Hepatocyte (in vitro differentiated cells): ENCODE measurements around the gene ZBTB32. TPM values are rescaled to one million over a fixed set of nuclear protein-coding genes. Genes with fewer than 3 reads are reported as not detected.

Experiments used
- DNase-seq: peaks from one replicate; pipeline ENCODE4 v3.0.0-alpha.2; 2016; ENCODE audit warnings: low spot score
- H2AFZ ChIP-seq: fragments of 200-600 bp; sonication (generic); 2 replicates; pipeline ENCODE4 v1.6.0; 2016; ENCODE audit warnings: antibody characterized with exemption, mild to moderate bottlenecking
- H3K27ac ChIP-seq: fragments of 200-600 bp; sonication (generic); 2 replicates; pipeline ENCODE4 v1.5.1; 2016; ENCODE audit warnings: mild to moderate bottlenecking
- H3K27me3 ChIP-seq: fragments of 200-600 bp; sonication (generic); 2 replicates; pipeline ENCODE4 v1.6.1; 2016
- H3K36me3 ChIP-seq: fragments of 200-600 bp; sonication (generic); replicated peaks from 2 replicates; pipeline ENCODE4 v1.5.1; 2016; ENCODE audit warnings: low read depth; ENCODE audit not compliant: insufficient read depth
- H3K4me1 ChIP-seq: fragments of 200-600 bp; sonication (generic); 2 replicates; pipeline ENCODE4 v1.5.1; 2016; ENCODE audit warnings: mild to moderate bottlenecking, moderate library complexity; ENCODE audit not compliant: insufficient read depth
- H3K4me2 ChIP-seq: fragments of 200-600 bp; sonication (generic); 2 replicates; pipeline ENCODE4 v1.6.0; 2016
- H3K4me3 ChIP-seq: fragments of 200-600 bp; sonication (generic); 2 replicates; pipeline ENCODE4 v1.5.1; 2016; ENCODE audit warnings: mild to moderate bottlenecking
- H3K79me2 ChIP-seq: fragments of 200-600 bp; sonication (generic); 2 replicates; pipeline ENCODE4 v1.6.0; 2017; ENCODE audit warnings: mild to moderate bottlenecking
- H3K9me2 ChIP-seq: fragments of 200-600 bp; sonication (generic); replicated peaks from 2 replicates; pipeline ENCODE4 v1.6.0; 2017; ENCODE audit warnings: mild to moderate bottlenecking; ENCODE audit not compliant: insufficient read depth
- H3K9me3 ChIP-seq: fragments of 200-600 bp; sonication (generic); 2 replicates; pipeline ENCODE4 v1.5.1; 2016; ENCODE audit warnings: low read depth, mild to moderate bottlenecking
- H4K20me1 ChIP-seq: fragments of 200-600 bp; sonication (generic); 2 replicates; pipeline ENCODE4 v1.6.0; 2016; ENCODE audit warnings: mild to moderate bottlenecking; ENCODE audit not compliant: insufficient read depth, poor library complexity, severe bottlenecking
- EZH2 ChIP-seq: fragments of 200-600 bp; sonication (generic); IDR thresholded peaks from 2 replicates; pipeline ENCODE4 v1.6.1; 2016; ENCODE audit warnings: antibody characterized with exemption, mild to moderate bottlenecking, borderline replicate concordance
- EZH2phosphoT487 ChIP-seq: fragments of 200-600 bp; sonication (generic); IDR thresholded peaks from one replicate; pipeline ENCODE4 v1.6.1; 2018; ENCODE audit warnings: antibody characterized with exemption, mild to moderate bottlenecking, low read depth, moderate library complexity; ENCODE audit not compliant: unreplicated experiment, severe bottlenecking
- WGBS: methylation state at CpG from one replicate; pipeline ENCODE4 v1.1.6; 2016; ENCODE audit warnings: low lambda C conversion rate; ENCODE audit errors: missing lambda C conversion rate; 5-methylcytosine and 5-hydroxymethylcytosine counted together
- polyA plus RNA-seq: library from polyadenylated mRNA; unstranded; fragments of >200 nt; fragmentation: Nextera tagmentation; extraction: Ambion mirVana; gene quantifications from 2 replicates; pipeline ENCODE4 v1.2.1, GENCODE V29; 2016
- total RNA-seq: library from RNA; depleted of rRNA; stranded (reverse); fragments of >200 nt; gene quantifications from 2 replicates; pipeline ENCODE4 v1.2.3, GENCODE V29; 2014
- TF ChIP-seq, protein P1 (sequence below): fragments of 200-600 bp; sonication (generic); IDR thresholded peaks from 2 replicates; pipeline ENCODE4 v1.5.1; 2016; ENCODE audit warnings: antibody characterized with exemption, mild to moderate bottlenecking; ENCODE audit not compliant: poor library complexity

ZBTB32 gene
- total and polyA plus RNA-seq, 2 experiments from 2014 or later: 0.11 TPM; not detected in 1

DNA sequence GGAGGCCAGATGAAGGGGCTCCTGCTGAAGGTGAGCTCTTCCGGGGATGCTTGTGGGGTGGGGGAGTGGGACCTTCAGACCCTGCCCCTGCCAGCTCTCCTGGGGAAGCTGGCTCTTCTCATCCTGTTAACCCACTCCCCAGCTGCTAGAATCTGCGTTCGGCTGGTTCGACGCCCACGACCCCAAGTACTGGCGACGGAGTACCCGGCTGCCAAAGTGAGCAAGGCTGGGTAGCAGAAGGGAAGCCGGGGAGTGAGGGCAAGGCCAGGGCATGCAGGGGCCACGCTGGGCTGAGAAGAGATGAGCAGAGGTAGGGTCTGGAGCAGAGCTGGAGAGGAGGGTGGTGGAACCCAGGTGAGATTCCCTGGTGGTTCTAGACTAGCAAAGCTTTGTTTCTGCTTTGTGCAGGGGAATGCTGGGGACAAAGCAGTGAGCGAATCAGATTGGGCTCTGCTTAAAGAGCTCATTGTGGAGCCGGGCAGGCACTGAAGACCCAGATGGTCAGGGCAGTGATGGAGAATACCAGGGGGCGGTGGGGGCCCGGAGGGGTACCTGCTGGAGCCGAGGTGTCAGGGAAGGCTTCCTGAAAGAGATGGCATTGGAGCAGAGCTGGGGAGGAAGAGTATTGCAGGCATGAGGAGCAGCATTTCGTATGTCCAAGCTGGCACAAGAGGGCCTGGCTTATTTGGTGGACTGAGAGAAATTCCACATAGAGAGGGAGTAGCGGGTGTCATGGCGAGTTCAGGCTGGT, 23.8 kb downstream of the ZBTB32 start:
- Histone ChIP-seq H3K27me3 (no peaks in the 10 kb centered on the region), H3K9me2 (no peaks in the 10 kb centered on the region), H3K9me3 (no peaks in the 10 kb centered on the region), H3K4me3 (no peak overlapping the region), H3K36me3 (no peaks in the 10 kb centered on the region), H3K4me1 (no peaks in the 10 kb centered on the region), H2AFZ (no peak overlapping the region), H3K27ac (no peak overlapping the region), H3K4me2 (no peak overlapping the region), H4K20me1 (no peaks in the 10 kb centered on the region), H3K79me2 (no peaks in the 10 kb centered on the region)
- DNase-seq: no peak
- WGBS: 91% methylated on average over 17 of the region's 19 CpGs
- TF ChIP-seq, protein P1, sequence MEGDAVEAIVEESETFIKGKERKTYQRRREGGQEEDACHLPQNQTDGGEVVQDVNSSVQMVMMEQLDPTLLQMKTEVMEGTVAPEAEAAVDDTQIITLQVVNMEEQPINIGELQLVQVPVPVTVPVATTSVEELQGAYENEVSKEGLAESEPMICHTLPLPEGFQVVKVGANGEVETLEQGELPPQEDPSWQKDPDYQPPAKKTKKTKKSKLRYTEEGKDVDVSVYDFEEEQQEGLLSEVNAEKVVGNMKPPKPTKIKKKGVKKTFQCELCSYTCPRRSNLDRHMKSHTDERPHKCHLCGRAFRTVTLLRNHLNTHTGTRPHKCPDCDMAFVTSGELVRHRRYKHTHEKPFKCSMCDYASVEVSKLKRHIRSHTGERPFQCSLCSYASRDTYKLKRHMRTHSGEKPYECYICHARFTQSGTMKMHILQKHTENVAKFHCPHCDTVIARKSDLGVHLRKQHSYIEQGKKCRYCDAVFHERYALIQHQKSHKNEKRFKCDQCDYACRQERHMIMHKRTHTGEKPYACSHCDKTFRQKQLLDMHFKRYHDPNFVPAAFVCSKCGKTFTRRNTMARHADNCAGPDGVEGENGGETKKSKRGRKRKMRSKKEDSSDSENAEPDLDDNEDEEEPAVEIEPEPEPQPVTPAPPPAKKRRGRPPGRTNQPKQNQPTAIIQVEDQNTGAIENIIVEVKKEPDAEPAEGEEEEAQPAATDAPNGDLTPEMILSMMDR: no peak
- TF ChIP-seq EZH2phosphoT487: no peak
- TF ChIP-seq EZH2: no peak

DNA sequence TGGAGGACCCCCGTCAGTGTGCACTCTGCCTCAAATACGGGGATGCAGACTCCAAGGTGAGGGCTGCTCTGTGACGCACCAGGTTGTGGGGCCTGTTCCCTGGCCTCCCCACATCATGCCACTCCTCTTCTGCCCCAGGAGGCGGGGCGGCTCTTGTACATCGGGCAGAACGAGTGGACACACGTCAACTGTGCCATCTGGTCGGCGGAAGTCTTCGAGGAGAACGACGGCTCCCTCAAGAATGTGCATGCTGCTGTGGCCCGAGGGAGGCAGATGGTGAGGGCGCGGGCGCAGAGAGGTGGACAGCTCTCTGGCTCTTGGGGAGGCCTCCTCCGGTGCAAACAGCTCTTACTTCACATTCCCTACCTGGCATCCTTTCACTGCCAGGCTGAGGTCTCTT, 24.7 kb downstream of the ZBTB32 start:
- TF ChIP-seq, protein P1: no peak
- TF ChIP-seq EZH2phosphoT487: no peak
- TF ChIP-seq EZH2: no peak
- no peak overlapping the region for H2AFZ ChIP-seq
- H3K36me3 ChIP-seq: no peaks in the 10 kb centered on the region
- 97% methylated on average over 18 of the region's 18 CpGs for WGBS
- H4K20me1 ChIP-seq: no peaks in the 10 kb centered on the region
- no peaks in the 10 kb centered on the region for H3K9me3 ChIP-seq
- H3K27me3 ChIP-seq: no peaks in the 10 kb centered on the region
- DNase-seq: no peak
- no peak overlapping the region for H3K4me2 ChIP-seq
- no peaks in the 10 kb centered on the region for H3K4me1 ChIP-seq
- H3K9me2 ChIP-seq: no peaks in the 10 kb centered on the region
- no peak overlapping the region for H3K4me3 ChIP-seq
- H3K27ac ChIP-seq: no peak overlapping the region
- no peaks in the 10 kb centered on the region for H3K79me2 ChIP-seq

- TF ChIP-seq, protein P1: no peak
- TF ChIP-seq EZH2: no peak
- no peak for TF ChIP-seq EZH2phosphoT487
- Histone ChIP-seq H3K9me2 (no peaks in the 10 kb centered on the region), H3K27ac (no peak overlapping the region), H3K9me3 (no peaks in the 10 kb centered on the region), H3K4me1 (no peaks in the 10 kb centered on the region), H4K20me1 (no peaks in the 10 kb centered on the region), H3K36me3 (no peaks in the 10 kb centered on the region), H3K4me2 (no peak overlapping the region), H3K27me3 (no peaks in the 10 kb centered on the region), H3K79me2 (no peaks in the 10 kb centered on the region), H2AFZ (no peak overlapping the region), H3K4me3 (no peak overlapping the region)
- 87% methylated on average over 11 of the region's 11 CpGs for WGBS
- no peak for DNase-seq
These were observed 25.4 kb downstream of the ZBTB32 start for GRCh38 chr19:35729763-35730162.
